Fibroblast of lung (primary cell): ENCODE results near the gene AASDH. TPM values are rescaled to one million over a fixed set of nuclear protein-coding genes. Genes with fewer than 3 reads are reported as not detected.
A peak's percentile ranks its signal among the peaks of the same experiment; 100 is the strongest.

Experiments used
- DNase-seq, 2 donors: peaks; one replicate each; pipeline versions ENCODE4 v3.0.0 to v3.0.0-alpha.2; 2010; ENCODE audit warnings: low read depth in 2 of 2
- H2AFZ ChIP-seq: 2 replicates; pipeline ENCODE4 v1.5.1; 2012; ENCODE audit warnings: low read length, control low read depth, inconsistent platforms
- H3K27ac ChIP-seq: 2 replicates; pipeline ENCODE4 v1.5.1; 2011; ENCODE audit warnings: low read length, control low read depth; ENCODE audit not compliant: insufficient read depth
- H3K27me3 ChIP-seq: 2 replicates; pipeline ENCODE4 v1.5.1; 2011; ENCODE audit warnings: mild to moderate bottlenecking, low read length; ENCODE audit not compliant: control insufficient read depth, insufficient read depth
- H3K36me3 ChIP-seq: 2 replicates; pipeline ENCODE4 v1.5.1; 2011; ENCODE audit warnings: low read length; ENCODE audit not compliant: control insufficient read depth, insufficient read depth
- H3K4me1 ChIP-seq: 2 replicates; pipeline ENCODE4 v1.5.1; 2011; ENCODE audit warnings: low read length; ENCODE audit not compliant: control insufficient read depth, insufficient read depth; ENCODE audit errors: extremely low read depth
- H3K4me2 ChIP-seq: 2 replicates; pipeline ENCODE4 v1.5.1; 2011; ENCODE audit warnings: low read length, control low read depth; ENCODE audit not compliant: insufficient read depth; ENCODE audit errors: extremely low read depth
- H3K4me3 ChIP-seq, 4 experiments: fragments of 200-600 bp in 1 of 4; sonication (generic) in 1 of 4; replicated peaks in 1 of 4; 2 replicates each; pipeline ENCODE4 v1.5.1; 2011 to 2016; ENCODE audit warnings: low read length in 4 of 4, low read depth in 3 of 4, mild to moderate bottlenecking in 3 of 4, control low read depth in 2 of 4, inconsistent platforms in 1 of 4, mixed read lengths in 1 of 4; ENCODE audit not compliant: insufficient read depth in 1 of 4; ENCODE audit errors: control extremely low read depth in 1 of 4
- H3K79me2 ChIP-seq: 2 replicates; pipeline ENCODE4 v1.5.1; 2012; ENCODE audit warnings: mild to moderate bottlenecking, low read length, inconsistent platforms; ENCODE audit not compliant: control insufficient read depth, insufficient read depth
- H3K9ac ChIP-seq: 2 replicates; pipeline ENCODE4 v1.5.1; 2011; ENCODE audit warnings: mild to moderate bottlenecking, low read length, control low read depth; ENCODE audit not compliant: insufficient read depth
- H3K9me3 ChIP-seq: 2 replicates; pipeline ENCODE4 v1.5.1; 2012; ENCODE audit warnings: low read depth, low read length; ENCODE audit not compliant: control insufficient read depth, insufficient read depth
- H4K20me1 ChIP-seq: 2 replicates; pipeline ENCODE4 v1.5.1; 2011; ENCODE audit warnings: low read length; ENCODE audit not compliant: control insufficient read depth, insufficient read depth; ENCODE audit errors: extremely low read depth
- CTCF ChIP-seq, 2 donors: IDR thresholded peaks in 1 of 2; conservative IDR thresholded peaks in 1 of 2; 1 replicate in 1 of 2; 2 replicates in 1 of 2; pipeline ENCODE4 v1.5.1; 2011 to 2012; ENCODE audit warnings: low read length in 2 of 2, control low read depth in 1 of 2, inconsistent platforms in 1 of 2, low read depth in 1 of 2, mild to moderate bottlenecking in 1 of 2
- EZH2 ChIP-seq: IDR thresholded peaks from 2 replicates; pipeline ENCODE4 v1.5.1; 2012; ENCODE audit warnings: low read length, control low read depth, mild to moderate bottlenecking; ENCODE audit errors: missing control alignments
- polyA plus RNA-seq, 2 donors: library from polyadenylated mRNA; depleted of rRNA in 1 of 2; stranded (reverse) in 1 of 2; unstranded in 1 of 2; fragments of >200 nt; gene quantifications; 2 replicates each; pipeline ENCODE4 v1.2.1, GENCODE V29; 2011 to 2012; ENCODE audit warnings: missing spikeins in 1 of 2
- total RNA-seq: library from RNA; depleted of rRNA; stranded (reverse); fragments of >200 nt; gene quantifications from 2 replicates; pipeline ENCODE4 v1.2.1, GENCODE V29; 2014

AASDH gene
- total and polyA plus RNA-seq, 2 donors (not counting 1 experiment from before 2014, with no cell fraction given): 10.0 to 24.6 TPM

- no peak for TF ChIP-seq EZH2
- TF ChIP-seq CTCF (conservative IDR thresholded peaks at IDR 0.05 in 1 of 2, IDR thresholded peaks at IDR 0.05 in 1 of 2; ENCODE audit: low read depth in 1 of 2, low read length in 2 of 2): no peak
- H3K36me3 ChIP-seq: no peaks in the 10 kb centered on the region
- H3K4me1 ChIP-seq: peaks cover 2% of the 10 kb centered on the region
- H3K27me3 ChIP-seq: no peaks in the 10 kb centered on the region
- peak overlapping the region; percentile 46 for H3K9ac ChIP-seq
- H3K4me3 ChIP-seq: peak overlapping the region in 3 of 4 experiments; percentile 29 to 72 (median 47)
- H3K4me2 ChIP-seq: peak overlapping the region; percentile 67
- peaks cover 11% of the 10 kb centered on the region for H3K79me2 ChIP-seq
- H3K27ac ChIP-seq: peak overlapping the region; percentile 95
- no peaks in the 10 kb centered on the region for H3K9me3 ChIP-seq
- H4K20me1 ChIP-seq: no peaks in the 10 kb centered on the region
- no peak overlapping the region for H2AFZ ChIP-seq
- DNase-seq: no peak
These were observed 22.3 kb upstream of the AASDH start for GRCh38 chr4:56409511-56410090.

GRCh38 chr4:56408978-56409377 lies 21.7 kb upstream of the AASDH start:
- TF ChIP-seq EZH2 (no peak), CTCF (conservative IDR thresholded peaks at IDR 0.05 in 1 of 2, IDR thresholded peaks at IDR 0.05 in 1 of 2; ENCODE audit: low read depth in 1 of 2, low read length in 2 of 2) (no peak)
- H3K36me3 ChIP-seq: no peaks in the 10 kb centered on the region
- no peaks in the 10 kb centered on the region for H3K9me3 ChIP-seq
- H3K27me3 ChIP-seq: no peaks in the 10 kb centered on the region
- no peak overlapping the region for H3K9ac ChIP-seq
- H4K20me1 ChIP-seq: no peaks in the 10 kb centered on the region
- peaks cover 2% of the 10 kb centered on the region for H3K4me1 ChIP-seq
- H2AFZ ChIP-seq: no peak overlapping the region
- peaks cover 11% of the 10 kb centered on the region for H3K79me2 ChIP-seq
- no peak overlapping the region for H3K4me2 ChIP-seq
- no peak overlapping the region for H3K27ac ChIP-seq
- H3K4me3 ChIP-seq: no peak overlapping the region
- DNase-seq: no peak

GRCh38 chr4:56406151-56406550 lies 18.9 kb upstream of the AASDH start:
- Histone ChIP-seq H3K9me3 (no peaks in the 10 kb centered on the region), H3K4me1 (peaks cover 2% of the 10 kb centered on the region), H3K36me3 (no peaks in the 10 kb centered on the region), H3K4me3 (no peak overlapping the region), H2AFZ (no peak overlapping the region), H3K9ac (no peak overlapping the region), H4K20me1 (no peaks in the 10 kb centered on the region), H3K4me2 (no peak overlapping the region), H3K27ac (no peak overlapping the region), H3K27me3 (no peaks in the 10 kb centered on the region), H3K79me2 (peaks cover 8% of the 10 kb centered on the region)
- DNase-seq: no peak
- no peak for TF ChIP-seq EZH2
- no peak for TF ChIP-seq CTCF (conservative IDR thresholded peaks at IDR 0.05 in 1 of 2, IDR thresholded peaks at IDR 0.05 in 1 of 2; ENCODE audit: low read depth in 1 of 2, low read length in 2 of 2)
